Urothelium cell line (cell line): ENCODE results near the gene FNDC3B.
A peak's percentile ranks its signal among the peaks of the same experiment; 100 is the strongest.

ENCODE experiments used
- DNase-seq: peaks from one replicate; pipeline ENCODE4 v3.0.0; 2011; ENCODE audit warnings: low spot score, mixed read lengths
- FAIRE-seq: peaks from 2 replicates; lab custom pipeline; 2011; peaks lifted over from hg19 to GRCh38; lab: Jason Lieb, UNC

FNDC3B gene

DNA sequence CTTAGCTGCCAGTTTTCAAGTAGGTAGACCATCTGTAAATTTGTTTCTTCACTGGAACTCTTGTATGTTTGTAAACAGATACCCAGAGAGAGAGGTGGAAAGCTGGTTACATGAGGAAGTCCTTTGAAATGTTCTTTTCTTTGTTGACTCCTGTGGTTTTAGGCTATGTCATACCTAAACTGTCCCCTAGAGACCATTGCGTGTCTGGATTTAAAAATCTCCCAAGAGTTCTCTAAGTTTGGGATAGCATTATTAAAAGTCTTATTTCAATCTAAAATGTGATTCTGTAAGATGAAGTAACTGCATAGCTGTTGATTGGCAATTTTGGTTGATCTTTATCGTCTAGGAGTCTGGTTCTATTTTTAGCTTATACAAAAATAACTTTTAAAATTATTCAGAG is 281.7 kb downstream of the FNDC3B start:
- FAIRE-seq (no peak), DNase-seq (no peak)

GRCh38 chr3:172323894-172324610 is 284.7 kb downstream of the FNDC3B start:
- DNase-seq: no peak
- no peak for FAIRE-seq

DNA sequence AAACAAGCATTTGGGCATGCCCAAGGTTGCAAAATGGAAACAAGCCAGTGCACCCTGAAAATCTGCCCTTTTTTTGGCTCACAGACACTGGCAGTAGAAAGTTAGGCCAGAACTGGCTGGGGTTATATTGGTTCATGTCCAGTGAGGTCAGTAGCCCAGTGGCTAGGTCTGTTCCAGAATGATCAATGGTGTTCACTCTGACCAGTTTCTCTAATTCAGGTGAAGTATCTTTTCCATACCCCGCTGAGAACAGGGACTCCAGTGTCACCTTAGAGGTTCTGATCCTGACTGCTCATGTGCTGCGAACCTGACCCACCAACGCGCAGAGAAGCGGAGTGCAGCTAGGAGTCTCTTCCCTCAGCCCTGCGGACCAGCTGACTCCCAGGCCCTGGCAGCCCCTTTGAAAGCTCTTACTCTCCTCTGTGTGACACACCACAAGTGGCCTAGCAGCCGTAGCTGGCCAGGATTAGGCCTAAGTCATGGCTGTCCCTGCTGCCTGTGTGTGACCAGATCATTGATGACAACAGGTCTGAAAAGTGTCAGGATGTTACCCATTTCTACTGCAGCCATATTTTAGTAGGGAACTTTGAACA is 285.3 kb downstream of the FNDC3B start:
- DNase-seq (no peak), FAIRE-seq (no peak)

DNA sequence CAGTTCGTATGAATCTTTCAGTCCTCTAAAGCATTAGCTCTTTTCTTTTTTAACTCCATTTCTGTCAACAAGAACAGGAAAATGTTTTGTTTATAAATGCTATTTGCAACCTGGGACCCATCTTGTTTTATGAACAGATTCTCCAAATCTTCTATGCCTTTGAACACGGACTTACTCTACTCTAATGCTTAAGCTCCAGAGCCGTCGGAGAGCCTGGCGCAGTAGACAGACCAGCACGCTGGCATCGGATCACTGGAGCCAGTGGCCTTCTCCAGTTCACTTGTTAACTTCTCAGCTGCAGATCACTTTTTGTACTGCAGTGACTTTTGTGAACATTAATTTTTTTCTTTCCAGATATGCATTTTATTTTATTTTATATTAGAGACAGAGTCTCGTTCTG is 286.1 kb downstream of the FNDC3B start:
- no peak for DNase-seq

DNA sequence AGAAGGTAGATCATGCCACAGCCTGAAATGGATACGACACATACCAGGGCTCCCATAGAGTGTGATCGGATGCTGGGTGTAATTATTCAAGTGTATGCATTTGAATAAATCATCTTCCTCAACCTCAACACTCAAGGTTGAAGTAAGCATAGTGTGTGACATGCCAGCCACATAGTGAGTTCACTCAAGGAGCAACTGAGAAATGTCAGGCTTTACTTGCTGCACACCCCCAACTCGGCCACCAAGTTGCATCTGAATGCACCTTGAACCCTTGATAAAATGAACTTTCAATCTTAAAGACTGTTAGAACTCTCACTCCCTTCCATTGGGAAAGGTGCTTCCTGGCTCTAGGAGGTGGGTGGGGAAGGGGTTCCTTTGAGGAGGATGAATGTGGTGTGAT is 287.6 kb downstream of the FNDC3B start:
- FAIRE-seq: no peak

More for the DNA sequence above, 286.1 kb downstream of the FNDC3B start:
- FAIRE-seq: no peak

GRCh38 chr3:172328282-172328681 is 288.9 kb downstream of the FNDC3B start:
- FAIRE-seq (no peak), DNase-seq (no peak)

More for the DNA sequence above, 287.6 kb downstream of the FNDC3B start:
- DNase-seq: no peak

- no peak for FAIRE-seq
- DNase-seq: no peak
These were observed 289.7 kb downstream of the FNDC3B start for GRCh38 chr3:172329070-172329469.

- DNase-seq: no peak
- FAIRE-seq: no peak
These were observed 291.0 kb downstream of the FNDC3B start for GRCh38 chr3:172330413-172330812.

DNA sequence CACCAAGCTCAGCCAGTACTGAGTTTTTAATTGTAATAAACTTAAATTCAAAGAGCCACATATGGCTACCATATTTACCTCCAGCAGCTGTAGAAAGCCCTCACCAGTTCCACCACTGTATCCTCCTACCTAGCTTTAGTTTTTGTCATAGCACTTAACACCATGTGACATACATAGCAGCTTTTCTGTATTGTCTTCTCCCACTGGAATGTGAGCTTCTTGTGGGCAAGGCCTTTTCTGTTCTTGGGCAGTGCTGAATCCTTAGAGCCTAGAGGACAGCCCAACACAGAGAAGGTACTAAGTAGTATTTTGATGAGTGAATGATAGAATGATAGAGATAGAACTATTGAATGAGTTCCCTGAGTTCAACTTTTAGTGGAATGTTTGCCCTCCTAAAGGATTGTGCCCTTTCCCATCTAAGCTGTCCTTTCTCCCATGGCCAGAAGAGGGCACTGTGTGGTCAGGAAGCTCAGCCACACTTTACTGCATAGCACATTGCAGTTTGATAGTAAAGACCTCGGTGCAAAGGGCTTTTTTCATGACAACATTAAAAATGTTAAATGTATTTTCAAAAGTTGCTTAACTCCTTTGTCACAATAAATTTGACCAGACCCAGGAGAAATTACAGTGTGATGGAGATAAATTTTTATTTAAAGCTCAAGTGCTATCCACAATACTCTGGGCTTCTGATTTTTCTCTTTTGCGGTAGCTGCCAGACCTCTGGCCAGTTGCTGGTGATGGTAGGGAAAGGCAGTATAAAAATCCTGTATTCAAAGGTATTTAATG is 293.1 kb downstream of the FNDC3B start:
- DNase-seq: peak; percentile 49
- no peak for FAIRE-seq

DNA sequence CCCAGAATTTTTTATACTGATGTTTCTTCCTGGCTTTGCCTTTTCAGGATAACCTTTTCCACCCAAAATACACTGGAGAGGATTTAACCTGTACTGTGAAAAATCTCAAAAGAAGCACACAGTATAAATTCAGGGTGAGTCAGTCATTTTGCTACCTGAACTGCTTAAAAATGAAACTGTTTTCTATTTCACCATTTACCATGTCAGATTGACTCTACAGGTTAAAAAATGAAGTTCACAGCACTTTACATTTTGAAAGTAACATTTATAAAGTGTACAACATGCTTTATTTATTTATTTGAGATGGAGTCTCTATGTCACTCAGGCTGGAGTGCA is 293.6 kb downstream of the FNDC3B start:
- DNase-seq: no peak
- no peak for FAIRE-seq

- no peak for DNase-seq
- no peak for FAIRE-seq
These were observed 294.5 kb downstream of the FNDC3B start for GRCh38 chr3:172333692-172334457.

DNA sequence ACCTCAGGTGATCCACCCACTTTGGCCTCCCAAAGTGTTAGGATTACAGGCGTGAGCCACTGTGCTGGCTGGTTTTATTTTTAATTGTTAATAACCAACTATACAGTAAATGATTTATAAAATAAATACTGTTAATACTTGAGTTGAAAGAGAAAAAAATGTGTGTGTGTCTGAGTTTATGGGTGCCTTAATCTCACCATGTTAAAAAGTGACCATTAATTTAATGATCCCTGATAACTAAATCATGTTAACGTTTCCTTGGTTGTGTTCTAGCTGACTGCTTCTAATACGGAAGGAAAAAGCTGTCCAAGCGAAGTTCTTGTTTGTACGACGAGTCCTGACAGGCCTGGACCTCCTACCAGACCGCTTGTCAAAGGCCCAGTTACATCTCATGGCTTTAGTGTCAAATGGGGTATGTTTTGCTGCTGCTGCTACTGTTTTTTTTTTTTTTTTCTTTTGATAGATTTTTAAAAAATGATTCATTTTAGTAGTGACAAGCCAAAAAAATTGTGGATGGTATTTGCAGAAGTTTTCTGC is 295.4 kb downstream of the FNDC3B start:
- DNase-seq (no peak), FAIRE-seq (no peak)

- DNase-seq: no peak
- FAIRE-seq: no peak
These were observed 300.5 kb downstream of the FNDC3B start for GRCh38 chr3:172339892-172340291.

DNA sequence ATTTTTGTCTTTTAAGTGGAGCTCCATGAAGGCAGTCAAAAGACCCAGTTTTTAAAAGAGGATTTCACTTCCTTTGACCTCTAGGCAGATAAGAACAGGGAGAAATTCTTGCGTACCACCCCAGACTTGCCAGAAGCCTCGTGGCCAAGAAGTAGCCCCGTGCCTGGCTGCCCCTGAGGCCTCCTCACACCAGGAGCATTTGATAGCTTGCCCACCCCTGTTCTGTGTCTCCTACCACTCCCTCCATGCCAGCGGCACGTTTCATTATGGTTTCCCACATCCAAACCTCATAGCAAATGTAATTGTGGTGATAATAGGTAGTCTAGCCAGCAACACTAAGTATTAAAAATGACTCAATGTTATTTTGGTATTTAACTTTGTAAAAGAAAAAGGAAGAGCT is 301.2 kb downstream of the FNDC3B start:
- DNase-seq (no peak), FAIRE-seq (no peak)

- FAIRE-seq (no peak), DNase-seq (peak; percentile 32)
These were observed 302.2 kb downstream of the FNDC3B start for GRCh38 chr3:172341482-172342059.

GRCh38 chr3:172342097-172342659 is 302.8 kb downstream of the FNDC3B start:
- FAIRE-seq: no peak

DNA sequence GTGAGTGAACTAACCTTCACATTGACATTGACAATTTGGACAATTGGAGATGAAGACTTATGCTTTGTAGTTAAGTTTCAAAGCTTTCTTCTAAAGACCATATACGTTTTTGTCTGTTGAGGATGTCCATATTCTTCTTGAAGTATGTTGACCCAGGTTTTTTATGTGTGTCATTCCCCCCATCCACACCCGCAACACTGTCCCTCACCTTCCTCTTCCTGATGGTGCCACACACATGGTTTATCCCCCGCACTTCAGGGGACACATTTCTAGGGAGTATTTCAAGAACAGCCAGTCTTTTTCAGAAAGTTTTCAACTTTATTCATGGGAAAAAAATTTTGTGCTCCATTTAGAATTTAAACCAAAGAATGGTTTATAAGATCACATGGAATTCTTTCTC is 303.7 kb downstream of the FNDC3B start:
- FAIRE-seq: no peak

More at GRCh38 chr3:172342097-172342659, 302.8 kb downstream of the FNDC3B start:
- no peak for DNase-seq

DNA sequence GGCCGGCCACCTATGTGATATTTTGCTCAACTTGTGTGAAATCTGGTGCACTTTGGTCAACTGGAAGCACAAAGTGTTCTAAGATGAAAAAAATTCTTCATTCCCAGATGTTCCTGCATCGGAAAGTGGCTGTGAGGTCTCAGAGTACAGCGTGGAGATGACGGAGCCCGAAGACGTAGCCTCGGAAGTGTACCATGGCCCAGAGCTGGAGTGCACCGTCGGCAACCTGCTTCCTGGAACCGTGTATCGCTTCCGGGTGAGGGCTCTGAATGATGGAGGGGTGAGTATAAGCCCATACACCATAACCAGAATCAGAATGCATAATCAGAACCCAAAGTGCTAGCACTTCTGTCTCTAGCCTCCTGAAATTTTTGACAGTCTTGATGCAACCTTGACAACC is 304.6 kb downstream of the FNDC3B start:
- no peak for DNase-seq
- FAIRE-seq: no peak

More for the DNA sequence above, 303.7 kb downstream of the FNDC3B start:
- no peak for DNase-seq

DNA sequence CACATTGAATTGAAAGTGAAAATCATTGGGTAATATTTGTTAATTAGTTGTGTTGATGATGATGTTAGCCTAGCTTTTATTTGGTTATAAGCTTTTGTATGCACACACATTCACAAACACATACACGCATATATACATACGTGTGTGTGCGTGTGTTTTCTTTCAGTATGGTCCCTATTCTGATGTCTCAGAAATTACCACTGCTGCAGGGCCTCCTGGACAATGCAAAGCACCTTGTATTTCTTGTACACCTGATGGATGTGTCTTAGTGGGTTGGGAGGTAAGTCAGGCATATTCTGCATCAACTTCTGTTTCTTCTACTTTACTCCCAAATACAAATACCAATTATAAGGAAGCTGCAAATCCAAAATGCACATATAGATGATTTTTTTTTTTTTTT is 306.8 kb downstream of the FNDC3B start:
- no peak for DNase-seq
- FAIRE-seq: no peak
